Left lobe of liver (tissue), 2 donors: ENCODE data around the gene AKT3. TPM values are rescaled to one million over a fixed set of nuclear protein-coding genes. Genes with fewer than 3 reads are reported as not detected.

Experiments
- ATAC-seq: fragments of 200-7000 bp; cut with Tn5 transposase; one replicate; pipeline ENCODE4 v1.9.1; 2020; ENCODE audit warnings: mild to moderate bottlenecking, moderate library complexity
- DNase-seq: peaks from one replicate; pipeline ENCODE4 v3.0.0-alpha.2; 2020; ENCODE audit warnings: low spot score
- total RNA-seq: library from RNA; stranded (reverse); gene quantifications from one replicate; pipeline ENCODE4 v1.2.1, GENCODE V29; 2021
- donor health status: DM: no; HTN: no; CAD: no; lungs with moderate emphysema.
- donor health status: DM: no; HTN: yes; CAD: no.

AKT3 gene
- total RNA-seq, 1 donor from 2014 or later: 7.5 TPM

DNA sequence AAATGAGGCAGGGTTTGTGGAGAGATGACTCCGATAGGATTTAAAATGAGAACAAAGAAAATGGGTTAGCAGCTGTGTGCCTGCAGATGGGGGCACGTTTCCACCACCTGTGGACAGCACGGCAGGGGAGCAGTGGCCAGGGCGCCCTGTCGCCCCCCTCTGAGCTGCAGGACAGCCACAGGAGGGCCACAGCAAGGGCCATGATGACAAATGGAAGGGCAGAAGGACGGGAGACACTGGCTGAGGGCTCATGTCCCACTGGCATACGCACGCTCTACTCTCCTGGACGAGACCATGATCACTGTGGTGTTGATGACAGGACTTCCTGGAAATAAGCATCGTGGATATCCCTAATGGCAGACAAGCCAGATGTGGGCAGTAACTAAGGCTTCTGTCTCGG is 353.2 kb downstream of the AKT3 start:
- no peak for ATAC-seq
- no peak for DNase-seq

DNA sequence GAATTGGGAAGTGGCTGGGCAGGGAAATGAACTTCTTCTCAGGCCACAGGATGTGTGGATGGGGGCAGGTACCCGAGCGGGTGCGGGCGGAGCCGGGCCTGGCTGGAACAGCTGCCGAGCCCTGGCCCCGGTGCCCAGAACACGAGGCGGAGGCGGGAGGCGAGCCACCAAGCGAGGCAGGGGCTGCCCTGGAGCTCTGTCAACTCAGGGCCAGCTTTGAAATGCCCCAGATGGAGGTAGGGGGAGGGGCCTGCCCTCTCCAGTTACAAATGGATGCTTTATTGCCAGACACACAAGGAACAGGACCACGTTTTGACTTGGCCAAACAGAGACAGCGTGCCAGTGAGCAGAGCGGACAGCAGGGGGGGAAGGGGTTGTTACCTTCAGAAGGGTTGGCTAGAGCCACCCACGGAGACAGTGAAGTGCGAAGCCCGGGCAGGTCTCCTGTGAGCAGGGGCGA is 353.8 kb downstream of the AKT3 start:
- peak; percentile 73 for ATAC-seq
- peak; percentile 75 for DNase-seq

DNA sequence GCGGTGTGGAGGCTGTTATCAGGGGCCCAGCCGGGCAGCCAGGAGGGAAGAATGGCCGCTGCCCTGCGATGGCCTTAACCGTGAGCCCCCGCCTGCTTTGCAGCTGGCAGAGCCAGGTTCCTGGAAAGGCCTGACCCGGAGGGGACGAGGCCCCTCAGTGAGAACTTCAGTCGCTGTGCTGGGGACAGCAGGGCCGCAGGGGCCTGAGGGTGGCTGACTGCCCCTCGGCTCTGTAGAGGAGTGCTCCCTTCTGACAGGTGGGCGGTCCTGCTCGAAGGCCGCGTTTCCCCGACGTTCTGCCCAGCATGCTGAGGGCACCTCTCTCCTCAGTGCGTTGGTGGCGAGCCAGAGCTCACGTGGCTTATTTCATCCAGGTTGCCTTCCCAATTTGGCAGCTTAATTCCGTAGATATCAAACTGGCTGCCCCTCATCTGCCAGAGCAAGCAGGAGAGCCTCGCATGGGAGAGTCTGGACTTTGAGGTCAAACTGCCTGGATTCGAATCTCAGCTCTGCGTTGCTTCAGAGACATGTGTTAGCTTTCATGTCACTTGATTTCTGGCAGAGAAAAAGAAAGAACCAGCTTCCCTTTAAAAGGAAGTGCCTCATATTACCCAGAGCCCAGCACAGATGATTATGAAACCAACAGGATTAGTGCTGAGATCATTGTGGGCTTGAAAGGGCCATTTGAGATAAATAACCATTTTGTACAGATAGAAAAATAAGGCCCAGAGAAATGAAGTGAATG is 354.4 kb downstream of the AKT3 start:
- DNase-seq (peak; percentile 93), ATAC-seq (peak; percentile 70)

DNA sequence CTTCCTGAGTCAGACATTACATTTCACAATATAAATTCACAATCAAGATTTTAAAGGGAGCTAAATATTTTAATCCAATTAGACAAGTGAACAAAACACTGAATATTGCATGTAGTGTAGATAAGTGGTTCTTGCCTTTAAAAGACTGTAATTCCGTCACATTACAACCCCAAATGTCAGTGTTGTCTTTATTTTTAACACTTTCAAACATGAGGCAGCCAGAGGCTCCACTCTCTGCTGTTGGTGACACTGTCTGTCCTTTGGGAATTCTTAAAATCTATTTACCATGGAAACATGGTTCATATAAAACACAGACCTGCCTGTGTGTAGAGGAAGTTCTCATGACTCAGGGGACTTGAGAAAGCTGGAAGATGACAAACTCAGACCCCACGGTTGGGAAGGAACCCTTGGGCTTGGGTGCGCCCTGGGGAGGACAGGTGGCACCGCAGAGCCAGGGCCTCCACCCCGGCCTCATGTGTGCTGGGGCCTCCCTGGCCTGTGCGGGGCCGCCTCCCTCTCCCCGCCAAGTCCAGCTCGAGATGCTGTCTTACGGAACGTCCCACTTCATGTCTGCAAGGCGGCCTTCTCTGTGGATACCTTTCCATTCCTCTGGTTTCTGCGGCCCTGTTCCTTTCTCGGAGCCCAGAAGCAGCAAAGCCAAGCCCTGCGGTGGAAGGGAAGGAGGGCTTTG is 355.2 kb downstream of the AKT3 start:
- ATAC-seq: no peak

DNA sequence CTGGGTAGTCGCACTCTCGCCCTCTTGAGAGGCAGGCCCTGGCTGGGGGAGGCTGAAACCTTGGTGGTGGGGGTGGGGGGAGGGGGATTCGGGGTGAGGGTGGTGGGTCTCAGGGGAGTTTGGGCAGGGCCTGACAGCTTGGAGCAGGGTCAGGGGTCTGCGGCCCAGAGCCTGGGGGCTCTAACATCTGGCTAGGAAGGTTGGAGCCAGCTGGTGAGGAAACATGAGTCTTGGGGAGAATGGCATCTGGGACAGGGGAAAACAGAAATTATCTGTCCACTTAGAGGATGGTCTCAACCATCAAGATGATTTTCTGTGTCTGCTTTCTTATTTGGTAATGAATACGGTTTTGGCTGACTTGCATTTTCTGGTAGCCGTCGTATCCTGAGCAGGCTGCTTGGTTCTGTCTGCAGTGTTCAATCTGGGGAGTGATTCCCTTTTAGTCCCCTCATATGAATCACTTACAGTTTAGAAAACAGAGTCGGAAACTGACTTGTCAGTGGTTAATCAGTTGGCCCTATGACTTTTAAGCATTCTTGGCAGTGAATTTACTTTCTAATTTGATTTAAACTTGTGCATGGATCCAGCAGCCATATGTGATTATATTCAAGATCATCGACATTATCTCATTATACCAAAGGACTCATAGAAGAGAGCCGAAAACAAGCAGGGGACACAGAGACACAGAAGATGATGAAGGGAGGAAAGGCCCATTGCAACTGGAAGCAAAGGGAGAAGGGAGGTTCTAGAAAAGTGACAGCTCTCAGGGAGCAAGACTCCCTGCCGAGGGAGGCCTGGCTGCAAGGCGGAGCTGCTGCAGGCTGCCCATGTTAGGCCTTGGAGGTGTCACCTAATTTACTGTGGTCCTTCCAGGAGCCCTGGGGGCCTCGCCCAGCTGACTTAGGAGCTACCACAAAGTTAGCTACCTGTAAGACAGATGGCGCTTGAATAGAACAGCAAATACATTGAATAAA is 356.6 kb downstream of the AKT3 start:
- no peak for ATAC-seq
- DNase-seq: no peak

More for the DNA sequence above, 355.2 kb downstream of the AKT3 start:
- DNase-seq: no peak

DNA sequence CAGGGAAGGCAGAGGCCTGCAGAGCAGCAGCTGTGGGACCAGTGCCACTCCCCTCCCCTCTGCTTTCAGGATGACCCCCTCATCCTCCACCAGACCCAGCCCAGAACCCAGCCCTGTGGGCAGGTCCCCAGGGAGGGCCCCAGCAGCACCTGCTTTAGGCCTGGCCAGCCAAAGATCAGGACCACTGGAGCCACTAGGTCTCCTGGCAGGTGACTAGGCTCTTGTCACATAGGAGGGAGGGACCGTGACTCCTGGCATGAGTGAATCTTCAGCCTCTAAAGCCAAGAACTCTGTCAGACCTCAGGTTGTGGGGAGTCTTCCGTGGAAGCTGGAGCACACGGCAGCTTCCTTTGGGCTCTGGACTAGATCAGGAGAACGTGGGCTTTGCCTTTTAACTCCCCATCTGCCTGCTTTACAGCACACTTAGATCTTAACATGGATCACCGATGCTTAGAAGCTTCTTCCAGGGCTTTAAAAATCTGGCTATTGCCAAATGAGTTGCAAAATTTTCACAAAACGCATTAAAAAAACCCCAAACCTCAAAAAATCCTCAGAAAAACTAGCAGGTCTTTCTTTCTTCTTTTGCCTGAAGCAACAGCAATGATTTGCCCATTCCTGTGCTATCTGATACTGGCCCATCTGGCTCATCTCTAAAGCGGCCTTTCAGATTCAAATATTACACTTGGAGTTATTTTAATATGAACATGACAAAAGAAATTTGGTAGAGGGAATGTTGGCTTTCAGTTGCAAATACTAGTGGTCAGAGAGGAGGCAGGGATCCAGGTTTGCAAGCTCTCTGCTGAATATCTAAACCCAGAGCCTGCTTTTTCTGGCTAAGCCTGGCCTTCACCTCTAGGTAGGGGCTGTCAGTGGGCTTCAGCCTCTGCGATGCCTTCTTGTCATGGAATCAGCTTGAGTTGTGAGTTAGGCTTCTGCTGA is 359.0 kb downstream of the AKT3 start:
- DNase-seq: no peak
- ATAC-seq: no peak

DNA sequence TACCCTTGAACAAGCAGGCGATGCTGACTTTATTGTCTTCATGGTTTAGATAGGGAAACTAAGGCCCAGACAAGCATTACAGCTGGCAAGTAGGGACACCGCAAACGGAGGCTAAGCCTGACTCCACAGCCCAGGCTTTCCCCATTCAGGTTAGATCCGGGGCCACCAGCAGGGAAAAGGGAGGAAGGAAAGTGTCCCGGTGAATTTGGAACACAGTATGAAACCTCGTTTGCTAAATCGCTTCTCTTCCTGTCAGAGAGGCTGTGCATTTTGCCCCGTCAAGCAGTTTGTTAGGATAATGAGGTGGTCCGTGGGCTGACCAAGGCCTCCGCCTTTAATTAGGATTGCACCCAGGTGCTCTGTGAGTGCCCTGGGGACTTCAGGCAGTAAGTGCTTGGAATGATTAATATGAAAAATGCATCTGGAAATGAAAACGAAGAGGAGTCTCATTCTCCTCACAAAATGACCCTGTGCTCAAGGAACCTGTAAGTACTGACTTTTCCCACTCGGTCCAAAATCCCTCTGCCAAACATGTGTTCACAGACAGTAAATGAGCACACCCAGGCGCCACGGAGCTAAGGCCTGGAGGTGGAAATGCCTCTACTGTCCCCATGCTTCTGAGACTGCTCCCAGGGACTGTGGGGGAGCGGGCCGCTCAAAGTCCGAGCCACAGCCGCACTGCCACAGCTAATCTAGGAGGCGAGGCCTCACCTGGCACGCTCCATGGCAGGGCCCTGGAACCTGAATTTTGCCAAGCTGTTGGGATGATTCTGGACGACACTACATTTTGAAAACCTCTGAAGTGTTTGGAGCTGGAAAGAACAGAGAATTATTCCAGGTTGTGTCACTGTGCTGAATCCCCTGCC is 360.1 kb downstream of the AKT3 start:
- ATAC-seq (peak; percentile 65), DNase-seq (no peak)

DNA sequence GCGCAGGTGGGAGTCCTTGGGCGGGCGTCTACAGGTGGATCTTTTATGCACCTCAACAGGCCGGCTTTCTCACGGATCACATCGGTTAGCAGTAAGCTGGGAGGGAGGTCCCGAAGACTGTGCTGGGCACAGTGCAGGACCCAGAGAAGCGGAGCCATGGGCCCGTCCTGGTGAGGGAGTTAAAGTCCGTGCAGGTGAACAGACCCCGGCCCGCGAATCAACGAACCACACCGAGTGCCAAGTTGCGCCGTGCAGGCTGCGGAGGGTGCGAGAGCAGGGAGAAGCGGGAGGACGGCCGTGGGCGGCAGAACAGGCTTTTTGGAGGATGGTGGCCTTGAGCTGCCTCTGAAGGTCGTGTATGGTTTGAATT is 360.9 kb downstream of the AKT3 start:
- ATAC-seq: no peak

DNA sequence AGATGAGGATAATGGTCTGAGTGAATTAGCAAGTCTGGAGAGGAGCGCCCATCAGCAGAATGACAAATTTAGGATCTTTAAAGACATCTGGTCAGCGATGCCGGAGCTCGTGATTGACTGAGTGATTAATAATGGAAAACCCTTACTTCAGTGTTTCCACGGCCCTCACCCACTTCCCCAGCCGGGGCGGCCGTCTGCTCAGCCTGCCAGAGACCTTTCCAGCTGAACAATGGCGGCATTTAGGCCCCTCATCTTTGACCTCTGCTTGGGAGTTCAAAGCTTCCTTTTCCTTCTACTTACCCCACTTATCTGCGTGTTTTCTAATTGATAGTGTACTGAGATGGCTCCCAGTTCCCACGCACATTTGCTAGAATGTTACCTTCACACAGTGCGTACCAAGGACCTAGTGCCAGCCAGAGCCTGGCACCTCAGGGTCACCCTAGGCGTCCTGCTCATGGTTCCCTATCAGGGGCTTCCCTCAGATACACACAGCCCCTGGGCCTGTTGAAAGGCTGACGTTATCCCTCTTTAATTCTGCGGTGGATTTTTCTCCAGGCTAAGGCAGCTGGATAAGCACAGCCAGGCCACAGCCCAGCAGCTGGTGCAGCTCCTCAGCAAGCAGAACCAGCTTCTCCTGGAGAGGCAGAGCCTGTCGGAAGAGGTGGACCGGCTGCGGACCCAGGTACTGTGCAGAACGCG is 361.4 kb downstream of the AKT3 start:
- ATAC-seq (no peak), DNase-seq (no peak)

More for the DNA sequence above, 360.9 kb downstream of the AKT3 start:
- DNase-seq: no peak

DNA sequence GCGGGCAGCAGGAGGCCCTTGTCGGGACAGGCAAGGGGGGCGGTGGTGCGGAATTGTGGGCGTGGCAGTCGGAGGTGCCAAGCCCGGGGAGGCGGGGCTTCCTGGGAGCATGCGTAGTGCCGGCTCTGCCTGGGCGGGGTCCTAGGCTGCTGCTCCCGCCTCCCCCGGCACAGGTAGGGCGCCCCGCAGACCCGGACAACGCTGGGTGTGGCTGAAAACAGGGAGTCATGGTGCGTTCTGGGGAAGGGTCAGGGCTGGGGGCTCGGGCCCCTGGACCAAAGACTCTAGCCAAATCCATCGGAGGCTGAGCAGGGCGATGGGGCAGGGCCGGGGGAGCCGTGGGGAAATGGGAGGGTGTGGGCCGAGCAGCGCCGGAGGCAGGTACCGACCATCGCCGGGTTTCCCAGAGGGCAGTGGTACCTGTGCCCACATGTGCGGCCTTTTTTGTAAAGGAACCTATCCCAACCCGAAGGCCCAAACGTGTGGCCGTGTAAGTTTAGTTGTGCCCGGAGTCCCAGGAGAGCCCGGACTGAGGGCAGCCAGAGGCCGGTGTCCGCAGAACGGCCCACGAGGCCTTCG is 362.3 kb downstream of the AKT3 start:
- no peak for ATAC-seq
- DNase-seq: no peak

DNA sequence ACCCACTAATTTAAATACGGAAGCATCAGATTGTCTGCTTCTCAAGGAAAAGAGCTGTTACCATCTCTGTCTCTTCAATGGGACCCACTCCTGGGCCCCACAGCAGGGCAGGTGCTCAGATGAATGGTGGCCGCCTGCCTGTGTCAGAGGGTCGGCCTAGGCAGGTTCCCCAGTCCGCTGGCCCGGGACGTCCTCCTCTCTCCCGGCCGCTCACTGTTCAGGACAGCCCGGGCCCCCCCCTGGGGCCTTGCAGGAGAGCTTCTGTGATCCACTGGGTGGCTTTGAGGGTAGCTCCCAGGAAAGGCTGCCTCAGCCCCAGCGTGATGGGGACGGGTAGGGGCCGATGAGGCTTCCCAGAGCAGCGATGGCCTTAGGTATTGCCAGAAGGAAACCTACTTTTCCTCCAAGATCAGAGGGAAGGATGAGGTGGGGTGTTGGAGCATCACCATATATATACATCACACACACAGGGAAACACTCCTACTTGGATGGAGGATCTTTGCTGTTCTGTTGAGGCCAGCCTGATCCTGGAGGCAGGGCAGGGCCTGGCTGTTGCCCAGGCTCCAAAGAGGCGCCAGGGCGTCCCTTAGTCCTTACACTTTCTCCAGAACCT is 362.9 kb downstream of the AKT3 start:
- ATAC-seq (no peak), DNase-seq (no peak)

DNA sequence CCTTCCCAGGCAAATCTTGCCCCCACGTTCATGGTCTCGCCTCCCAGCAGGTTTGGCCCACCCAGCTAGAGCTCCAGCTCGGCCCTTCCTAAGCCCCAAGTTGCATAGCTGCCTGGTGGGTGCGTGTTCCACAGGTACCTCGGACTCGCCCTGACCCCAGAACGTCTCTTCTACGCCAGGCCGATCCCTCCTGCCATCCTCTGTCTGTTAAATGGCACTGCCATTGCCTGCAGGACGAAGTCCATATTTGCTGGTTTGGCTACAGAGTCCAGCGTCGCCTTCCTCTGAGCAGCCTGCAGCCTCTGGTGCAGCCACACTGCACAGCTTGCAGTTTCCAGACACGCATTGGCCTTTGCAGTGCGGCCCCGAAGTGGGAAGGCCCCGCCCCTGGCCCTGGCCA is 366.1 kb downstream of the AKT3 start:
- ATAC-seq: peak; percentile 80
- DNase-seq: peak; percentile 83

DNA sequence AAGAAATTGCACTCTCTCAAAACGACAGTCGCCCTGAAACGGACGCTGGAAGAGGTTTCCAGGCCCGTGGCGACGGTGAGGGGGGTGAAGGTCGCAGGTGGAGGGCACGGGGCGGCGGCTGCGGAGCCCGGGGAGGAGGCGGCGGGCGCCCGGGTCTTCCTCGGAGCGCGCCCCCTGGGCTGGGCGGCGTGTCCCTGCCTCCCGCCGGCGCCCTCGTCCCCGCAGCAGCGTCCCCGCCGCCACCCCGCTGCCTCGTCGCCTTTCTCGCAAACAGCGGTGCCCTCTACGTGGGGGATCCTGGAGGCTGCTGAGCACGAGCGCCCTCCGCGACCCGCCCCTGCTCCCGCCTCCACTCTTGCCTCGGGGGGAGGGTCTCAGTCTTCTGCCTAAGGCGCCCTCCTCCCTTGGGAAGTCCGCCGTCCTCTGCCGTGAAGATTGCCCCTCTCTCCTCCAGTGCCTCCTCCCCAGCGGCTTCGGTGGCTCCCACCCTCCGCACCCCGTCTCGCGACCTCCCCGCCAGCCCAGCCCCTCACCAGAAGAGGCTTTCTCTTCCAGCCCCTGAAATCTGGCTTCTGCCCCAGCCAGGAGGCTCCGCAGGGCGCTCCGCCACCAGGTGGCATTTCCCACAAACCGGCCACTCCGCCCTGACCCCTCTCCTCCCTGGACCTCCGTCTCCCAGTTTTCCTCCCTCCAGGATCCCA is 366.8 kb downstream of the AKT3 start:
- ATAC-seq: peak; percentile 82
- peak; percentile 77 for DNase-seq

DNA sequence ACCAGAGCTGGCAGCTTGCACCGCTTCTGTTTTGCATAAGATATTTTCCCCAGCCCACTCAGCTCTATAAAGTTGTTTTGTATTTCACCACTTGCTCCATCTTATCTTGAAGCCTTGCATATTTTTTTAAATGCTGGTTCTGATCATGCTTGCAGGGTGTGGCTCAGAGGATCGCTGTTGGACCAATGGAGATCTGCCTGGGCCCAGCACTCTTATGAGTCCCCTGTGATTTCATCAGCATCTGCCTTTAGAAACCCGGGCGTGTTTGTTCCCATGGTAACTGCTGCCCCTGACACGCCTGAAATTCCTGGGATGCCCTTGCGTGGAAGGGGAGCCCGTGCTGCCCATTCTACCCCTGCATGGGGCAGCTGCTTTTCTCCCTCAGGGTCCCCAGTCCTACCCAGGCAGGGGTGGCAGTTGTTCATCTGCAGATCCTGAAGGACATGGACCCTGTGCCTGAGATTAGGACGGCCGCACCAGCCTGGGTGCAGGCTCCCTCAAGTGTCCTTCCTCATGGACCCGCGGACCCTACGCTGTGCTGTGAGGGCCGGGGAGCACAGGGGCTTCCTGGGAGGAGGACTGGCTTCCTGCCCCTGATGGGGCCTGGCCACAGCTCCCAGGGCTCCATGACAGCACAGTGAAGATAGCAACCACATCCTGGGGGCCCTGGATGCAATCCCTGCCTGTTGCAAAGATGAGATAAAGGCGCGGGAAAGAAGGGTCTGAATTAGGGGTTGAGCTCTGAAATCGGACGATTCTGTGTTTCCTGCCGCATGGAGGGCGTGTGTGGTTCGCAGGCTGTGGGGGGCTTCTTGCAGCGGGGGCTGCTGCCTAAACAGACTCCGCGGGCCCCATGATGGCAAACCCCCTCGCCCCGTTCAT is 367.7 kb downstream of the AKT3 start:
- DNase-seq: no peak
- peak; percentile 15 for ATAC-seq

DNA sequence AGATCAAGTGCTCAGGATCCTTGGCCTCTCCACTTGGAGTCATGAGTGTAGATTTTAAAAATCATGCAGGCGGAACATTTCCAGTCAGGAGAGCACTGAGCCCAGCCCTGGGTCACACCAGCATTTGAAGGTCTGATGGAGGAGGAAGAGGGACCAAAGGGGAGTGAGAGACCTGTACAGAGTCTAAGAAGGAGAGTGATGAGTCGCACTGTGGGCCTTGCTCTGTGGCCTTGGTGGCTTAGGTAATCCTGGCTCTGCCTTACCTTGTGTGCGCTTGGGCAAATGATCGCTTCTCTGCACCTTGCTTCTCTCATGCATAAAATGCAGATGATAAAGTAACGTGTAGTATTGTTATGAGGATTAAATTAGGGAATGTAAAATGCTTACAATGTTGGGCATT is 368.9 kb downstream of the AKT3 start:
- no peak for DNase-seq
- no peak for ATAC-seq

DNA sequence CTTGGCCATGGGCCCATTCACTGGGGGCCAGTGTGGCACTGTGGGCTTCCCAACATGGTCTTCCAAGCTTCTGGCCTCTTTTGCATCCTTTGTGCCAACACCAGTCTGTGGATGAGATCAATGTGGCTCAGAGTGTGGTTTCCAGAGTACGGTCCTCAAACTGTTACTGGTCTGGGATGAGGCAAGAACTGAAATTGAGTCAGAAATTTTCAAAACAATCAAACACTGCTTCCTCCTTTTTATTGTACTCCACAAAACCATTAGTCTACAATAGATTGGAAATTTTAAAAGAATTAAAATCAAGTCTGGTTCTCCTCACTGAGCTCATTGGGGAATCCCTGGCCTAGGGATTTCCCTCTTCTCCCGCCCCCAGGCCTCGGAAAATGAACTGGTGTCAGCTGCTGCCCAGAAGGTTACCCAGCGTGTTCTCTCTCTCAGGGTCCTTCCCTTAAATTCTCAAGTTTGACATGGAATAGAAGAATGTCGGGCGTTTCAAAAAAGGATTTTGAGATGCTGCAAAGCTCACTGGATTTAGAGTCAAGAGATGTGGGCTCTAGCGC is 372.2 kb downstream of the AKT3 start:
- DNase-seq: no peak
- ATAC-seq: no peak
